IPS-15b (cell line): ENCODE data around the gene DOK6.

Source experiments
- H3K27me3 ChIP-seq: one replicate; pipeline ENCODE4 v1.6.1; 2013; ENCODE audit warnings: low read length; ENCODE audit not compliant: control insufficient read depth, insufficient read depth
- H3K36me3 ChIP-seq: one replicate; pipeline ENCODE4 v1.6.1; 2013; ENCODE audit warnings: low read length; ENCODE audit not compliant: control insufficient read depth, insufficient read depth
- H3K4me1 ChIP-seq: one replicate; pipeline ENCODE4 v1.6.1; 2013; ENCODE audit warnings: mild to moderate bottlenecking, low read length; ENCODE audit not compliant: control insufficient read depth, insufficient read depth
- H3K4me3 ChIP-seq: one replicate; pipeline ENCODE4 v1.5.1; 2013; ENCODE audit warnings: low read depth, low read length
- H3K9ac ChIP-seq: one replicate; pipeline ENCODE4 v1.6.1; 2013; ENCODE audit warnings: low read depth, mild to moderate bottlenecking, low read length
- H3K9me3 ChIP-seq: one replicate; pipeline ENCODE4 v1.6.1; 2013; ENCODE audit warnings: mild to moderate bottlenecking, low read length; ENCODE audit not compliant: control insufficient read depth, insufficient read depth

The DOK6 gene

DNA sequence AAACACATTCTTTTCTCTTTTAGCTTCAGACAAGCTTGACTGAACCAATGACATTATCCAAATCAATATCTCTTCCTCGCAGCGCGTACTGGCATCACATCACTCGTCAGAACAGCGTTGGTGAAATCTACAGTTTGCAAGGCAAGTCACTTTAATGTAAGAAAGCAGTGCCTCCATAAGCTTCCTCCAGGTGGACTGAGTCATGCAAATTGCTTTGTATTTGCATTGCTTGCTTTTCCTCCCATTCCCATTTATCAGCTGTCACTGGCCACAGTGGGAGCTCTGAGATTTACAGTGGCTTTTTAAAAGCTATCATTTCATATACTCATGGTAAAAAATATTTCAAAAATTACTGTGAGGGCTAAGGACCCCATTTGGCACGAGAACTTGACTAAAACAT, 357.0 kb downstream of the DOK6 start:
- Histone ChIP-seq H3K27me3 (no peaks in the 10 kb centered on the region), H3K9ac (no peak overlapping the region), H3K36me3 (no peaks in the 10 kb centered on the region), H3K4me3 (no peak overlapping the region), H3K9me3 (no peaks in the 10 kb centered on the region), H3K4me1 (peaks cover 12% of the 10 kb centered on the region)

DNA sequence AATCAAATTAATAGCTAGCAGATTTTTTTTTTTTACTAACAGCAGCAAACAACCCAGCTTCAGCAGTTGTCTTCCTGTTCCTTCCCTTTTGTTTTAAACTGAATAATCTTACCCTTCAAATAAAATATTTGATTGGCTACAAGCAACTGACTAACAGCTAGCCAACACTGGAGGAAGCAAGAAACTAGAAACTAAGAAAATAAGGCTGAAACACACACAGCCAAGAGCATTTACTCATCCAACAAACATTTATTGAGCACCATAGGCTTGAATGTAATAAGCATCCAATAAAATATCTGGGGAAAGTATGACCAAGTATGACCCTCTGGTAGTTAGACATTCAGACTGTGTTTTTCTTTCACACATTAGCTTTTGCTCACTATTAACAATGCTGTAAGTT, 357.8 kb downstream of the DOK6 start:
- no peaks in the 10 kb centered on the region for H3K9me3 ChIP-seq
- H3K4me1 ChIP-seq: peaks cover 12% of the 10 kb centered on the region
- no peaks in the 10 kb centered on the region for H3K36me3 ChIP-seq
- H3K4me3 ChIP-seq: no peak overlapping the region
- no peak overlapping the region for H3K9ac ChIP-seq
- H3K27me3 ChIP-seq: no peaks in the 10 kb centered on the region

- Histone ChIP-seq H3K9ac (no peak overlapping the region), H3K4me1 (peaks cover 12% of the 10 kb centered on the region), H3K36me3 (no peaks in the 10 kb centered on the region), H3K27me3 (no peaks in the 10 kb centered on the region), H3K4me3 (no peak overlapping the region), H3K9me3 (no peaks in the 10 kb centered on the region)
Measured at GRCh38 chr18:69759046-69759445, 358.4 kb downstream of the DOK6 start.

DNA sequence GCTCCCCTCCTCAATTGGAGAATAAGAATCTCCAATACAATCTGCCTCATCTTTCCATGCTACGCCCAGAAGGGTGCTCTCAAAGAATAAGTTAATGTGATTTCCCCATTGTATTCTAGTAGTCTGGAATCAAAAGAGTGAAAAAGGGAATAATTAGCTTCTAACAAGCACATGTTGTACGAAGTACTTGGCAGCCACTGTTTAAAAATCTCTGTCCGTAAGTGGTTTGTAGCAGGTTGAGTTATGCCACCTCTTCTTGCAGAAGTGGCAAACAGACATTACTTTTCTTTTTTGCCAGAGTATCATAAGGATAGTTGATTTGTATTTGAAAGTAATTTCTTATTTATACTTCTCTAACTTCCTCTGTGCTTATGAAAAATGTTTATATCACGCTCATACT, 362.3 kb downstream of the DOK6 start:
- H3K36me3 ChIP-seq: no peaks in the 10 kb centered on the region
- no peaks in the 10 kb centered on the region for H3K9me3 ChIP-seq
- no peak overlapping the region for H3K4me3 ChIP-seq
- peaks cover 3% of the 10 kb centered on the region for H3K4me1 ChIP-seq
- H3K9ac ChIP-seq: no peak overlapping the region
- H3K27me3 ChIP-seq: no peaks in the 10 kb centered on the region

- H3K9me3 ChIP-seq: no peaks in the 10 kb centered on the region
- H3K4me3 ChIP-seq: no peak overlapping the region
- H3K4me1 ChIP-seq: no peaks in the 10 kb centered on the region
- H3K36me3 ChIP-seq: no peaks in the 10 kb centered on the region
- H3K27me3 ChIP-seq: no peaks in the 10 kb centered on the region
- H3K9ac ChIP-seq: no peak overlapping the region
Measured at GRCh38 chr18:69763821-69764220, 363.1 kb downstream of the DOK6 start.

GRCh38 chr18:69770238-69770637, 369.6 kb downstream of the DOK6 start:
- Histone ChIP-seq H3K9ac (no peak overlapping the region), H3K9me3 (no peaks in the 10 kb centered on the region)

GRCh38 chr18:69774831-69775230, 374.1 kb downstream of the DOK6 start:
- Histone ChIP-seq H3K27me3 (no peaks in the 10 kb centered on the region), H3K9me3 (no peaks in the 10 kb centered on the region), H3K9ac (no peak overlapping the region), H3K36me3 (no peaks in the 10 kb centered on the region), H3K4me1 (no peaks in the 10 kb centered on the region), H3K4me3 (no peak overlapping the region)

More at GRCh38 chr18:69770238-69770637, 369.6 kb downstream of the DOK6 start:
- Histone ChIP-seq H3K4me1 (no peaks in the 10 kb centered on the region), H3K4me3 (no peak overlapping the region), H3K36me3 (no peaks in the 10 kb centered on the region), H3K27me3 (no peaks in the 10 kb centered on the region)

- no peaks in the 10 kb centered on the region for H3K9me3 ChIP-seq
- no peak overlapping the region for H3K9ac ChIP-seq
- H3K36me3 ChIP-seq: no peaks in the 10 kb centered on the region
- H3K4me1 ChIP-seq: no peaks in the 10 kb centered on the region
- no peak overlapping the region for H3K4me3 ChIP-seq
- H3K27me3 ChIP-seq: no peaks in the 10 kb centered on the region
Measured at GRCh38 chr18:69777248-69777647, 376.6 kb downstream of the DOK6 start.

- Histone ChIP-seq H3K4me3 (no peak overlapping the region), H3K9ac (no peak overlapping the region), H3K27me3 (no peaks in the 10 kb centered on the region), H3K9me3 (no peaks in the 10 kb centered on the region), H3K36me3 (no peaks in the 10 kb centered on the region), H3K4me1 (no peaks in the 10 kb centered on the region)
Measured at GRCh38 chr18:69778680-69779079, 378.0 kb downstream of the DOK6 start.

- H3K9ac ChIP-seq: no peak overlapping the region
- H3K9me3 ChIP-seq: no peaks in the 10 kb centered on the region
- no peaks in the 10 kb centered on the region for H3K27me3 ChIP-seq
- H3K4me1 ChIP-seq: no peaks in the 10 kb centered on the region
- H3K4me3 ChIP-seq: no peak overlapping the region
- H3K36me3 ChIP-seq: no peaks in the 10 kb centered on the region
Measured at GRCh38 chr18:69780851-69781250, 380.2 kb downstream of the DOK6 start.

GRCh38 chr18:69784815-69785214, 384.1 kb downstream of the DOK6 start:
- no peak overlapping the region for H3K4me3 ChIP-seq

DNA sequence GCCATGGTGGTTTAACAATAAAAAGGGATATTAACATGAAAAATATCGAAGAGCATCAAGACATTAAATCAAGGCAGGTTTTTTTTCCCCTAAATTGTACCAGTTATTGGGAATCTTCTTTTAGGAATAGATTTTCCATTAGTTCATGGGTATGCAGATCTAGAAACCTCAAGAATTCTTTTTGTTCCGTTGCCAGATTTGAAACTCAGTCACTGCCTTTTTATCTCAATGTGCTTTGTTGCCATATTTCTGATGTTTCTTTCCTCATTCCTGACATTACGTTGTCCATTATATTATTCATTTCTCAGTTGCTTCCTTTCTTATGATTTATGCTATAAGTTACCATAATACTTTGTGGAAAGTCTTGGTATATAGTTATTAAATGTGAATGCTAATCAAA, 384.8 kb downstream of the DOK6 start:
- no peak overlapping the region for H3K9ac ChIP-seq
- no peak overlapping the region for H3K4me3 ChIP-seq
- no peaks in the 10 kb centered on the region for H3K36me3 ChIP-seq
- no peaks in the 10 kb centered on the region for H3K4me1 ChIP-seq
- H3K9me3 ChIP-seq: no peaks in the 10 kb centered on the region
- no peaks in the 10 kb centered on the region for H3K27me3 ChIP-seq

More at GRCh38 chr18:69784815-69785214, 384.1 kb downstream of the DOK6 start:
- H3K27me3 ChIP-seq: no peaks in the 10 kb centered on the region
- H3K4me1 ChIP-seq: no peaks in the 10 kb centered on the region
- no peaks in the 10 kb centered on the region for H3K9me3 ChIP-seq
- no peaks in the 10 kb centered on the region for H3K36me3 ChIP-seq
- H3K9ac ChIP-seq: no peak overlapping the region

GRCh38 chr18:69786427-69786826, 385.7 kb downstream of the DOK6 start:
- H3K4me3 ChIP-seq: no peak overlapping the region
- no peaks in the 10 kb centered on the region for H3K4me1 ChIP-seq
- no peaks in the 10 kb centered on the region for H3K27me3 ChIP-seq
- H3K36me3 ChIP-seq: no peaks in the 10 kb centered on the region
- no peak overlapping the region for H3K9ac ChIP-seq
- H3K9me3 ChIP-seq: no peaks in the 10 kb centered on the region
